HG03045 (cell line): Measurements from ENCODE around the gene EFNA3.

Experiments
- ATAC-seq: cut with Tn5 transposase; IDR thresholded peaks from one replicate; pipeline ENCODE4 v1.9.1; 2021; ENCODE audit warnings: mild to moderate bottlenecking, moderate library complexity; ENCODE audit not compliant: unreplicated experiment

Gene EFNA3

DNA sequence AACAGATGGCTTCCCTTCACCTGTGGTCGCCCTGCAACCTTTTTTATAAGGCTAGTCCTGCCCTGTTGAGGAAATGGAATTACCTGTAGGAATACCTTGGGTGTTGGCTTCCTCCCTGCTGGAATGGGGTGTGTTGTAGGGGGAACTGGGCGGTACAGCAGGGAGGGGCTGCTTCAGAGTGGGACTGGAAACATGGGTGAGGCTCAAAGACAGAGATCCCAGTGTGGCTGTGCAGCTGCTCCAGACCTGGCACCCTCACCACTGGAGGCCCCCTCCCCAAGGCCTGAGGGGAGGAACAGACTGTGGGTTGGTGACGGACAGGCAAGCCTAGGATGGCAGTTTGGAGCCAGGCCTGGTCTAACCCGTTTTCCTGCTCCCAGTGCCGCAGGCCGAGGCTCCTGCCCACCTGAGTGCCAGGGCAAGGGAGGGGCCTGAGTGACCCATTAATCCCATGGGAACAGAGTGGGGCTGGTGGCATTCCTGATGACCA, 4.5 kb downstream of the EFNA3 start:
- ATAC-seq: no peak

DNA sequence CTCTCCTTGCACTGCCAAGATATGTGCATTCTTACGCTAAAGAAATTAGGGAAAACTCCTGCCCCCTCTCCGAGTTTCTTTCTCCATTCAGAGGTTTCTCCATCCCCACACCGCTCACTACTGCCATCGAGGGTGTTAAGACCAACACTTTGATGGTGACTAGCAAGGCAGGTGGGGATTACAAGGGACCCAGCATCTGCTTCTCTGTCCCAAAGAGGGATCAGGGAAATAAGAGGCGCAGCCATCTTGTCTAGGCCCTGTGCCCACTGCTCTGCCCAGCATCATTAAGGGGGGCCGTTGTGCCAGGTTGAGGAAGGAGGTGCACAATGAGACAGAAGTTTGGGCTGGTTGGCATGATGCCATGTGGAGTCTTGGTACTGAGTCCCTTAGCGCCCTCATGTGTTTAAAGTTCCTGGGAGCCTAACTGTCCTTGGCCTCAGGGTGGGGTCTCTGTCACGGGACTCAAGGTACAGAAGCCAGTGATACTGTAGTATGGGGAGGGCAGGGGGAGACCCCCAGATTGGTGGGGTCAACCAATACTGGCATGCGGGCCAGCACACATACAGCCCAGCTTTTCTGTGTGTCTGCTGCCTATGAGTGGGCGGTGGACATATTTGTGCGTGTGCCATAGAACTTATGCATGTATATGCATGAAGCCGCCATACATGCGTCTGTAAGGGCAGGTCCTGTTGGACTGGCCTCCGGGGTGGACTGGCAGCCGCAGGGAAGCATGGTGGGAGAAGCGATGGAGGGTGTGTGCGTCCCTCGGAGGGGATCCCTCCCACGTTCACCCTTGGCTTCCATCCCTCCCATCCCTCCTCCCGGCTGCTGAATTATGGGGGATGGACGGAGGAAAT, 5.5 kb downstream of the EFNA3 start:
- no peak for ATAC-seq

DNA sequence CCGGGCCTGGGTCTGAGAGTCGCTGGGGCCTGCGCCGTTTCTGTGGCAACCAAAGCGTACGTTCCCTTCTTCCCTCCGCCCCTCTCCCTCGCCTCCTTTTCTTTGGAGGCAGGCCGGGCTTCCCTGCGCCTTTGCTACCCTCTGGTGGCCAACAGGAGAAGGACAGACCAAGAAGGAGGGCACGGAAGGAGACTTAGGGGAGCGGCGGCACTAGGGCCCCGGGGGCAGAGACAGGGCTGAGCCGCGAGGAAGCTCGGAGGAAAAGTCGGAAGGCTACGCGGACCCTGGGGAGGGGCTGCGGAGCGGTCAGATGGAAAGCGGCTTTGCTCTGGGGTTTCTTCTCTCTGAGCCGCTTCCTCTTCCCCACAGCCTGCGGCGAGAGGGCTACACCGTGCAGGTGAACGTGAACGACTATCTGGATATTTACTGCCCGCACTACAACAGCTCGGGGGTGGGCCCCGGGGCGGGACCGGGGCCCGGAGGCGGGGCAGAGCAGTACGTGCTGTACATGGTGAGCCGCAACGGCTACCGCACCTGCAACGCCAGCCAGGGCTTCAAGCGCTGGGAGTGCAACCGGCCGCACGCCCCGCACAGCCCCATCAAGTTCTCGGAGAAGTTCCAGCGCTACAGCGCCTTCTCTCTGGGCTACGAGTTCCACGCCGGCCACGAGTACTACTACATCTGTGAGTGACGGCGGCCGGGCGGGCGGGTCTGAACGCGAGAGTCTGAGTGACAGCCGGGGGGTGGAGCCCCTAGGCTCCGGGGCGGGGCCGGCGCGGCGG, 6.3 kb downstream of the EFNA3 start:
- peak; percentile 72 for ATAC-seq

DNA sequence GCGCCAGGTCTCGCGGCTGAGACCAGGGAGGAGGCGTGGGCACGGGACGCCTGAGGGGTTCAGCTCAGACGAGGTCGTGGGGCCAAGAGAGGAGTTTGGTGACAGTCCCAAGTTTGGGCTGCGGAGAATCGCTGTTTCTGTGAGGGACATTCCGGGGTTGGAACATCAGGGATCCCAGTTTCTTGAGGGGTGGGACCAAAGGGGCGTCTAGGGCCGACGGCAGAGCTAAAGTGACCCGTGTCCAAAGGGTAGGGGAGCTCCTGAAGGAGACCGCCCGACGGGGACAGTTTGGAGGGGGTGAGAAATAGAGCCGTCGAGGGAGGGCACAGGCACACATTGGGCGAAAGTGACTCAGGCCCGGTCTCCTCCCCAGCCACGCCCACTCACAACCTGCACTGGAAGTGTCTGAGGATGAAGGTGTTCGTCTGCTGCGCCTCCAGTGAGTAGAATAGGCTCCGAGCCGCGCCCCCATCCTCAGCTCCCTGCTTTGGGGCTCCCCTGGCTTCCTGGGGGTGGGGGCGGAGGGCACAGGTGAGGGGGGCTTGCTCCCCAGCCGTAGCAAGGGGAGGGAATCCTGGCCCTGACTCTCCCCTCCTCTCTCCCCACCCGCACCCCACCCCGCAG, 7.0 kb downstream of the EFNA3 start:
- no peak for ATAC-seq

DNA sequence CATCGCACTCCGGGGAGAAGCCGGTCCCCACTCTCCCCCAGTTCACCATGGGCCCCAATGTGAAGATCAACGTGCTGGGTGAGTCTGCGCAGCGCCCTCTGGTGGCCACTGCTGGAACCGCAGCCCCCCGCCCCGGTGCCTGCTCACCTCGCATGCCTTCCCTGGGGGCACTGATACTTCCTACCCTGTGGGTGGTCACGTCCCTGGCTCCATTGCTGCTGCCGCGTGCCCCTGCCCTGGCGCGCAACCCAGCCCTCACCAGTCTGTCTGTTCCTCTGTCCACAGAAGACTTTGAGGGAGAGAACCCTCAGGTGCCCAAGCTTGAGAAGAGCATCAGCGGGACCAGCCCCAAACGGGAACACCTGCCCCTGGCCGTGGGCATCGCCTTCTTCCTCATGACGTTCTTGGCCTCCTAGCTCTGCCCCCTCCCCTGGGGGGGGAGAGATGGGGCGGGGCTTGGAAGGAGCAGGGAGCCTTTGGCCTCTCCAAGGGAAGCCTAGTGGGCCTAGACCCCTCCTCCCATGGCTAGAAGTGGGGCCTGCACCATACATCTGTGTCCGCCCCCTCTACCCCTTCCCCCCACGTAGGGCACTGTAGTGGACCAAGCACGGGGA, 7.6 kb downstream of the EFNA3 start:
- no peak for ATAC-seq

DNA sequence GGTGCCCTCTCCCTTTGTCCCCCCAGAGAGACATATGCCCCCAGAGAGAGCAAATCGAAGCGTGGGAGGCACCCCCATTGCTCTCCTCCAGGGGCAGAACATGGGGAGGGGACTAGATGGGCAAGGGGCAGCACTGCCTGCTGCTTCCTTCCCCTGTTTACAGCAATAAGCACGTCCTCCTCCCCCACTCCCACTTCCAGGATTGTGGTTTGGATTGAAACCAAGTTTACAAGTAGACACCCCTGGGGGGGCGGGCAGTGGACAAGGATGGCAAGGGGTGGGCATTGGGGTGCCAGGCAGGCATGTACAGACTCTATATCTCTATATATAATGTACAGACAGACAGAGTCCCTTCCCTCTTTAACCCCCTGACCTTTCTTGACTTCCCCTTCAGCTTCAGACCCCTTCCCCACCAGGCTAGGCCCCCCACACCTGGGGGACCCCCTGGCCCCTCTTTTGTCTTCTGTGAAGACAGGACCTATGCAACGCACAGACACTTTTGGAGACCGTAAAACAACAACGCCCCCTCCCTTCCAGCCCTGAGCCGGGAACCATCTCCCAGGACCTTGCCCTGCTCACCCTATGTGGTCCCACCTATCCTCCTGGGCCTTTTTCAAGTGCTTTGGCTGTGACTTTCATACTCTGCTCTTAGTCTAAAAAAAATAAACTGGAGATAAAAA, 8.4 kb downstream of the EFNA3 start:
- no peak for ATAC-seq

DNA sequence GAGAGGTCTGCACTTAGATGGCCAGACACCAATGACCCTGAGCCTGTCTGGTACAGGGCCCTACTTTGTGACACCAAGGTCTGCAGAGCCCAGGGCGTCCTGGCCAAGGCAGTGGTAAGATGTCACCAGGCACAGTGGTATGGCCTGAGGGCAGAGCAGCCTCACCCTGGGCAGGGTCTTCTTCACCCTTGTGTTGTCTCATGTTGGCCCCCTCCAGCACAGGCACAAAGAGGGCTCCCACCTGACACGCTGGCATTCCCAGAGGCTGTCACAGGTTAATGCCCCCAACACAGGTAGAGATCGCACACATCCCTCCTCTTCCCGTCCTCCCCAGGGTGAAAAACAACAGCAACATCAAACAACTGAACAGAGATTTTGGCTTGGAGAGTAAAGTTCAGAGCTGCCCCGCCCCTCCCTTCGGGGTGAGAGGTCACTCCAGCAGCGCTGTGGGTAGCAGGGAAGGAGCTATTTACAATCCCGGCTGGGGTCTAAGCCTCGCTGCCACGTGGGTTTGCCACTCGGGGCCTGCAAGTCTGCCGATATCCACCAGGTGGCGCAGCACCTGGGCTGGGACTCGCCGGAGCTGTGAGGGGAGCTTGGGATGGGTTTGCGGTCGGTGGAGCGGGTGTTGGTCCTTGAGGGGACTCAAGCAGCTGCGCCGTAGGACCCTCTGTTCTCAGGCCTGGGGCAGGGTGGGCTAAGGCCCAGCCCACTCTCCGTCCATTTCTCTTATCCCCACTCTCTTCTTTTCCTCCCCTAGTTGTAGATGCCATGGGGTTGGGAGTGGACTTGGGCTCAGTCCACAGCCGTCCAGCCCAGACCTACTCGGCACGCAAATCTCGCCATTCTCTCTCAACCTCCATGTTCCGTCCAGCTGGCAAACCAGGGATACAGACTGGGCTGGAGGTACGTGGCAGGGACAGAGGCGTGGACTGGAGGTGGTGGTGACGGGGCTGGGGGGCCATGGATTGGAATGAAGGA, 12.7 kb downstream of the EFNA3 start:
- peak; percentile 58 for ATAC-seq

DNA sequence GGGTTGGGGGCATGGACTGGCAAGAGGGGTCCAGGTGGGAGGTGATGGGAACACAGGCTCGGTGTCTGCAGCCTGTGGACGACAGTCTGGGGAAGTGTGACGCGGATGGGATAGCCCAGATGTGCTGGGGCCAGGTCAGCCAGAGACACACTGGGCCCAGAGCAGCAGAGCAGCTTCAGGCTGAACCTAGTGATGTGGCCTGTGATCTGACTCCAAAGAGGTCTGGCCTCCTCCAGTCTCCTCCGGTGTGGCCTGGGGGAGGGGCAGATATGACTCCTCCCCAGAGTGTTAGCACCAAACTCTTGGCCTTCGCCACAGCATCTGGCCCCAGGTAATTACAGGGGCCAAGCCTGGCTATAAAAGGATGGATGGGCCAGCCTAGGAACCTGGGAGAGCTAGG, 13.5 kb downstream of the EFNA3 start:
- no peak for ATAC-seq

DNA sequence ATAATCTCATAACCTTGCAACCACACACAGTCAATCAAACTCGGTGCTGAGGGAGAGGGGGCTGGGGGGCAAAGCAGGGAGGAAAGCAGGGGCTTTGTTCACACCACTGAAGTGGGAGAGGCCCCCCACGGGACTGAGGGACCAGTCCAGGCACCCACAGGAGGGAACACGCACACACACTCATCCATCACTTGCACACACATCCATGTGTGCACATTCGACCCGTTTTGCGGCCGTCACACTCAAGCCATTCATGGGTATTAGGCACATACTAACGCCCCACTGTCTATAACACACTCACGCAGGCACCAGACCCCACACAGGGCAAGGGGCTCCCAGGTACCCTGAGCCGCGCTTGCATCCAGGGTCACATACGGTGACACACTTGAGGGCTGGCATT, 14.0 kb downstream of the EFNA3 start:
- no peak for ATAC-seq

DNA sequence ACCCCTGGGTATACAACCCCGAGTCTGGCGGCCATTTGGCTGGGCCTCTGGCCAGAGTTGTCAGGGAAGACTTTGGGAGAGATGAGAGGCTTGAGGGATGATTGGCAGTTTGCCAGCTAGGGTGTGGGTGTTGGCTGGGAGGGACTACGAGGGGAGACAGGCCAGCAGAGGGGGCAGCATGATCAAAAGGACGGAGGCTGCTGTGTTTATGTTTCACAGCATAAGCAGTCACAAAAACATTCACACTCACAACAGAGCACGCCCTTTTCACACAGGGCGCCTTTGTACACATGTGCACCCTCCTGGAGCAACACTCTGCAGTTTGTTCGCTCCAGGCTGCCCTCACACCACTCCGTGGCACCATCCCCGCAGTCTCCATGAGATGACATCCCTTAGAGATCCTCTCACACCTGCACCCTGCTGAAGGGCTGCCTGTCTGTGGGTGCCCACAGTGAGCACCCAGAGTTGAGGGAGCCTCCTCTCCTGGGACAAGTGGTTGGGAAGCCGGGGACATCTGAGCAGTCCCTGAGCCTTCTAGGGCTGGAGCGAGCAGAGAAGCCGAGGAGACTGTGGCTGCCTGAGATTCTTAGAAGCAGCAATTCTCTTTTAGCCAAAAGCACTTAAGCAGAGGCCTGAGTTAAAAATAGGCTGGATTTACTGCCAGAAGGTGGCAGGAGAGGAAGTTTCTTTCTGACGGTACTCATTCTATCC, 15.4 kb downstream of the EFNA3 start:
- no peak for ATAC-seq

DNA sequence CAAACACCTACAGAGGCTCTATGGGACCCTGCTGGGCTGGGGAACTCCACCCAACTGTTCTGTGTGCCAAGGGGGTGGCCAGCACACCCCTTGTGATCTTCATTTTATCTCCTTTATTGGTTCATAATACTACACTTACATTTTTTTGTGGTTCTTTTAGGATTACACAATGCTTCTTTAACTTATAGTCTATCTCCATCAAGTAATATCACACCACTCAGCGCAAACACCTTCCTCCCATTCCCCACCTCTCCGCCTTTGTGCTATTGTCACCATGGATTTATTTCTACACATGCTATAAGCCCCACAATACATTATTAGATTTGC, 15.9 kb downstream of the EFNA3 start:
- no peak for ATAC-seq

DNA sequence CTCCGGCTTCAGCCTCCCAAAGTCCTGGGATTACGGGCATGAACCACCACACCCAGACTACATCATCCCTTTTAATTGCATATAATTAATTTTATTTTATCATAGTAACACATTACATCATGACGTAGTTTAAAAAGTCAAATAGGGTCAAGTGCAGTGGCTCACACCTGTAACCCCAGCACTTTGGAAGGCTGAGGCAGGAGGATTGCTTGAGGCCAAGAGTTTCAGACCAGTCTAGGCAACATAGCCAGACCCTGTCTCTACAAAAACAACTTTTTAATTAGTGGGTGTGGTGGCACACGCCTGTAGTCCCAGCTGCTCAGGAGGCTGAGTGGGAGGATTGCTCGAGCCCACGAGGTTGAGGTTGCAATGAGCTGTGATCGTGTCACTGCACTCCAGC, 20.7 kb downstream of the EFNA3 start:
- ATAC-seq: no peak

DNA sequence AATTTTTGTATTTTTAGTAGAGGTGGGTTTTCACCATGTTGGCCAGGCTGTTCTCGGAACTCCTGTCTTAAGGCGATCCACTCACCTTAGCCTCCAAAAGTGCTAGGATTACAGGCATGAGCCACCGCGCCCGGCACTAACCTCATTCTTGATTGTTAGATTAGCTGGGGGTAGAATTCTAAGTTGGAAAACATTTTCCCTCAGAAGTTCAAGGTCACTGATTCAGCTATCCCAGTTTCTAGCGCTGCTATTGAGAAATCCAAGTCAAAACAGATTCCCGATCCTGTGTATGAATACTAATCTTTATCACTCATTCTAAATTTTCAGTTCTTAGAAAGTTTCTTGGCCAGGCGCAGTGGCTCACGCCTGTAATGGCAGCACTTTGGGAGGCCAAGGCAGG, 24.7 kb downstream of the EFNA3 start:
- no peak for ATAC-seq

DNA sequence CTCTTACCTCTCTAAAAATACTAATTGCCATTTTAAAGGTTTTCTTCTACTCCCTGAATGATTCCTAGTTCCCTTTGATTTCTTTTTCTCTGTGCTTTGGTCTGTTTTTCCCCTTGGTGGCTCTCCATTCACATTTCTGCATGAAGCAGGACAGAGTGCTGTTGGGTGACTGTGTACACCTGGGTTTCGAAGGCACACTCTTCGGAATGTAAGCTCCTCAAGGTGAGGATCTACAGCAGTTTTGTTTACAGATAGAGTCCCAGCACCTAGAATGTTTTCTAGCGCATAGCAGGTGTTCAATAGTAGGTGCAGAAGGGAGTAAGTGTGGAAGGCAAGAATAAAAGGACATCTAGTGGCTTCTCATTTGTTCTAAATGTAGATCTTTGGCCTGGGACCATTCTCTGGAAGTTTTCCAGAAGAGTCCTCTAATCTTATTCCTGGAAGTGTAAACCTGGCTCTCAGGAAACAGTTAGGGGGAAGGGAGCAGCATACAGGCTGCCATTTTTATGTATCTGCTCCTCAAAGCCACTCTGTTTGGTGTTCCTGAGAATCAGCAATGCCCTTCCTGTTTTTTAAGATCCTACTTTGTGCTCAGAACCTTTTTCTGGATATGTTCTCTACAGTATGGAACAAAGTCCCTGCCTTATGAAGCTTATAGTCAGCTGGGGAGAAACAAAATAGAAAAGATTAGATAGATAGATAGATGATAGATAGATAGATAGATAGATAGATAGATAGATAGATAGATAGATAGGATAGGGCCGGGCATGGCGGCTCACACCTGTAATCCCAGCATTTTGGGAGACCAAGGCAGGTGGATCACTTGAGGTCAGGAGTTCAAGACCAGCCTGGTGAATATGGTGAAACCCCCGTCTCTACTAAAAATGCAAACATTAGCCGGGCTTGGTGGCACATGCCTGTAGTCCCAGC, 26.2 kb downstream of the EFNA3 start:
- ATAC-seq: no peak

DNA sequence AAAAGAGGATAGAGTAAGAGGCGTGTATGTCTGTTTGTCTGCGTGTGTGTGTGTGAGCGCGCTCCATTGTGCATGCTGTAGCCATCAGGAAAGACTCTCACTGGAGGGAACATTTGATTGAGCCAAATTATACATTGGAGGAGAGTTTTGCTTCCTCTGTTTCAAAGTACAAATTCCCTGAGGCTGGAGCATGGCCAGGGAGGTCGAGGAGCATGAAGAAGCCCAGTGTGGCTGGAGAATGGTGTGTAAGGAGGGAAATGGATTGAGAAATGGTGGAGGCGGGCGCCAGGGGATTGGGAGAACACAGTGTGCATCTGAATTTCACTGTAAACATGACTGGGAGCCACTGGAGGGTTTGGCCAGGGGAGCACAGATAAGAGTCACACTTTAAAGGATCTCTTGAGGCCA, 27.0 kb downstream of the EFNA3 start:
- ATAC-seq: no peak

DNA sequence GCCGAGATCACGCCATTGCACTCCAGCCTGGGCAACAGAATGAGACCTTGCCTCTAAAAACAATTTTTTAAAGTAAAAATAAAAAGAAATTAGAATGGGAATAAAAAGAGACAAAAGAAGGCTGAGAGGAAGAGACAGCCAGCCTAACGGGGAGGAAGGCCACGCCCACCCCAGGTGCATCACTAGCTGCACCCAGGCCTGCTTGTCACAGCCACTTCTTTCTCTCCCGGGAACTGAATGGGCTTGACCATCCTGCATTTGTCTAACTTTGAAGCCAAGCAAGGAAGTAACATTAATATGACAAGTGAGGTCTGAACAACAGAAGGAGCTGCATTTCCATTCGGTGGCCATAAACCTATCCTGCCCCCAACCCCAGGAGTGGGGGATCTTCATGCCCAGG, 28.2 kb downstream of the EFNA3 start:
- no peak for ATAC-seq

DNA sequence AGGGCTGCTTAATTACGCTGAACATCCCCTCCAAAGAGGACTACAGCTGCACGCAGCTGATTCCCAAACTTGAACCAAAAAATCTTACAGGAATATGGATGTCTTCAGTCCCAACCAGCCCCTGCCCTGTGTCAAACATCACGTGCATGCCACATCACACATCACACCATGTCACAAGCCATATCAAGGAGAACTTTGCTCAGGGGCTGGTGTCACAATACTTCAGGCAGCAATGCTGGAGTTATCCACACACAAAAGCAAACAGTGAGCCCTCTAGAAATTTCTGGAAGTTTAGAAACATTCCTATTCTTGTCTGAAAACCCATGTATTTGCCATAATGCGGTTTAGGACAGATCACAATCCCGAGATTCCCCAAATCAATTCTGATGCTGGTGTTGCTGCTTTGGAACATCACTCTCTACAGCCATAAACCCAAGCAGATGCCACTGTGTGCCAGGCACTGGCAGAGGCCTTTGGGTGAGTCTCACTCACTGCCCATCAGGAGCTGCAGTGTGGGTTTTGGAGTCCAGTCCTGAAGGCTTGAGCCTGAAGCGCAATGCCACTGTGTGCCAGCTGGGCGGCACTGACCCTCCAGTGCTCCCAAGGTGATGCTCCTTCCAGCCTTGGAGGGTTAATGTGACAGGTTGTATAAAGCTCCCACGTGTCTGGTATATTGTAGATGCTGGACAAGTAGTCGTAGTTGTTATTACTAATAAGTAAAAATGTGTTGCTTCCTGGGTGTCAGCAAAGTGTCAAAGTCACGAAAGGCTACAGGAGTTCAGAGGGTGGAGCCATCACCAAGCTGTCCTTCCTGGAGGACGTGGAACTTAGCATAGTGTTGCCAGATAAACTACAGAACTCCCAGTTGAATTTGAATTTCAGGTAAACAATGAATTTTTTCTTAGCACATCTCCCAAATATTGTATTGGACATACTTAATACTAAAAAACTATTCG, 28.9 kb downstream of the EFNA3 start:
- ATAC-seq: no peak
